Panc1 (cell line): Measurements from ENCODE around the gene CLDN7. TPM values are rescaled to one million over a fixed set of nuclear protein-coding genes. Genes with fewer than 3 reads are reported as not detected.
A peak's percentile ranks its signal among the peaks of the same experiment; 100 is the strongest.

ENCODE experiments used
- ATAC-seq: fragments of 200-7000 bp; cut with Tn5 transposase; 2 replicates; pipeline ENCODE4 v1.9.1; 2020; ENCODE audit warnings: mild to moderate bottlenecking, moderate library complexity
- BruUV-seq: library from RNA; stranded (reverse); fragments of 400-500 nt; replicated peaks from 2 replicates; lab custom pipeline; 2021; lab: Mats Ljungman, UMichigan
- CTCF ChIA-PET: fragments of 300-600 bp; sonication (Branson Sonifier 250); formaldehyde crosslinking; loops from one replicate; lab custom pipeline; 2022; ENCODE audit warnings: antibody characterized with exemption; lab: Charles Lee
- POLR2A ChIA-PET: fragments of 300-600 bp; sonication (Branson Sonifier 250); formaldehyde crosslinking; loops from one replicate; lab custom pipeline; 2022; ENCODE audit warnings: antibody characterized with exemption; lab: Charles Lee
- DNase-seq: peaks from one replicate; pipeline ENCODE4 v3.0.0-alpha.2; 2010; ENCODE audit warnings: low read depth, low spot score
- H3K27ac ChIP-seq: 2 replicates; pipeline ENCODE4 v1.5.1; 2011; ENCODE audit warnings: mild to moderate bottlenecking, low read length, inconsistent platforms
- H3K27me3 ChIP-seq: fragments of 200-500 bp; sonication (Bioruptor generic); 2 replicates; pipeline ENCODE4 v1.6.0; 2014; ENCODE audit warnings: low read length, inconsistent platforms; ENCODE audit not compliant: control insufficient read depth, insufficient read depth
- H3K36me3 ChIP-seq: fragments of 200-500 bp; sonication (Bioruptor generic); 2 replicates; pipeline ENCODE4 v1.5.1; 2014; ENCODE audit warnings: inconsistent platforms, mild to moderate bottlenecking, low read length, moderate library complexity; ENCODE audit not compliant: control insufficient read depth, insufficient read depth
- H3K4me1 ChIP-seq: 2 replicates; pipeline ENCODE4 v1.5.1; 2011; ENCODE audit warnings: inconsistent platforms, mild to moderate bottlenecking, low read length, moderate library complexity; ENCODE audit not compliant: control insufficient read depth, insufficient read depth
- H3K4me3 ChIP-seq, 2 experiments: 2 replicates each; pipeline ENCODE4 v1.5.1; 2011 to 2012; ENCODE audit warnings: low read depth in 2 of 2, low read length in 2 of 2, mild to moderate bottlenecking in 2 of 2, inconsistent platforms in 1 of 2, moderate library complexity in 1 of 2
- H3K9me3 ChIP-seq: fragments of 200-500 bp; sonication (Bioruptor generic); 2 replicates; pipeline ENCODE4 v1.5.1; 2014; ENCODE audit warnings: low read depth, mild to moderate bottlenecking, inconsistent platforms, low read length, moderate library complexity; ENCODE audit not compliant: control insufficient read depth, insufficient read depth
- POLR2AphosphoS5 ChIP-seq: IDR thresholded peaks from 2 replicates; pipeline ENCODE4 v1.6.1; 2012; ENCODE audit warnings: mild to moderate bottlenecking, low read depth, low read length, moderate library complexity
- SIN3A ChIP-seq: IDR thresholded peaks from 2 replicates; pipeline ENCODE4 v1.6.1; 2012; ENCODE audit warnings: low read depth, mild to moderate bottlenecking, low read length, moderate library complexity, borderline replicate concordance; ENCODE audit not compliant: insufficient read depth
- TCF7L2 ChIP-seq: IDR thresholded peaks from 2 replicates; pipeline ENCODE4 v1.6.1; 2011; ENCODE audit warnings: mild to moderate bottlenecking, low read depth, low read length, inconsistent platforms
- in situ Hi-C: cut with HindIII; loops from 2 replicates; pipeline ENCODE4 v1.10.0; 2016; ENCODE audit warnings: low sequenced_read_pairs, low pct_unique_long_range_greater_than_20kb
- intact Hi-C: fragments of 100-400 bp; cut with micrococcal nuclease; formaldehyde crosslinking; loops from one replicate; pipeline ENCODE4 v1.10.0; 2022; ENCODE audit not compliant: unreplicated experiment
- total RNA-seq: library from RNA; stranded (reverse); gene quantifications from one replicate; pipeline ENCODE4 v1.2.1, GENCODE V29; 2021; ENCODE audit not compliant: unreplicated experiment
- TF ChIP-seq, protein P1 (sequence below), 2 experiments: IDR thresholded peaks; 2 replicates each; pipeline ENCODE4 v1.6.1; 2011 to 2012; ENCODE audit warnings: low read depth in 2 of 2, control low read depth in 1 of 2, low read length in 1 of 2, mild to moderate bottlenecking in 1 of 2, moderate library complexity in 1 of 2; ENCODE audit not compliant: insufficient read depth in 1 of 2
- TF ChIP-seq, protein P2 (sequence below): fragments of 450-650 bp; IDR thresholded peaks from 2 replicates; pipeline ENCODE4 v1.5.1; 2017; ENCODE audit warnings: mild to moderate bottlenecking

Gene CLDN7
- total RNA-seq, 1 experiment from 2014 or later, result 43.1 TPM

DNA sequence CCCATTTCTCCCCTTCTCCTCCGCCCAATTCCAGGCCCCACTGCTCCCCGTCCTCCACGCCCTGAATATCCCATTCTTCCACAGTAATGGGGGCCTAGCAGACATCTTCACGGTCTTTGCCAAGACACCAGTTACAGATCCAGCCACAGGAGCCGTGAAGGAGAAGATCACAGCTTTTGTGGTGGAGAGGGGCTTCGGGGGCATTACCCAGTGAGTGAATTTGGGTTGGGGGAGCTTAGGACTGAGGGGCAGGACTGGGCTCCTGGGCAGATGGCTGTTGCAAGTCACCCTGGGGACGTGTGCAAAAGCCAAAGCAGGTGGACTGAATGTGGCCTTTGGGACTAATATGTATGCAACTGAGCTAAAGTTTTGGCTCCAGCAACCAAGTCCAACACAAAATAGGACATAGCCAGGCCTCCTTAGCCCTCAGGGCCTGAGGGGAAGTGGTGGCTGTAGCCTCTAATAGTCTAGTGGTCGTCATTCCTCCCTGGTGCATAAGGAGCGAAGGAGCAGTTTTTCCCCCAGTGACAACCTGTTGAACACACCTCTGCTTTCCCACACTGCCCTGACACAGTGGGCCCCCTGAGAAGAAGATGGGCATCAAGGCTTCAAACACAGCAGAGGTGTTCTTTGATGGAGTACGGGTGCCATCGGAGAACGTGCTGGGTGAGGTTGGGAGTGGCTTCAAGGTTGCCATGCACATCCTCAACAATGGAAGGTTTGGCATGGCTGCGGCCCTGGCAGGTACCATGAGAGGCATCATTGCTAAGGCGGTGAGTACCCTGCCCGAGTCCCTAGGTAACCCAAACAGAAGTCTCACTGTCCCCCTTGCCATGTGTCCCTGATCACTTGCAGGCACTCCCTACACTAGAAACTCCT lies 39.9 kb downstream of the CLDN7 start:
- Histone ChIP-seq H3K36me3 (peaks cover 5% of the 10 kb centered on the region; the same call in 1 of the 2 replicates), H3K27me3 (no peaks in the 10 kb centered on the region), H3K4me3 (no peak overlapping the region), H3K27ac (peak overlapping the region; percentile 95; the same call in 1 of the 2 replicates), H3K9me3 (no peaks in the 10 kb centered on the region), H3K4me1 (peaks cover 65% of the 10 kb centered on the region)
- CTCF ChIA-PET, result interaction anchor here (0.5 kb wide), 2 partner anchors 104 to 410 kb away, joined by 3 to 12 read pairs; no protein-coding TSS in a partner anchor
- POLR2A ChIA-PET, result interaction anchor here (0.5 kb wide), 1 partner anchor 83 kb away, joined by 5 read pairs; no protein-coding TSS in a partner anchor
- TSS peak; percentile 74 for BruUV-seq
- intact Hi-C loops, result no loop called here
- in situ Hi-C loops, result no loop called here
- ATAC-seq, result no peak
- DNase-seq, result no peak
- TF ChIP-seq POLR2AphosphoS5 (peak; percentile 65), SIN3A (peak; percentile 9; the same call in 1 of the 2 replicates), TCF7L2 (no peak)
- TF ChIP-seq, protein P1, sequence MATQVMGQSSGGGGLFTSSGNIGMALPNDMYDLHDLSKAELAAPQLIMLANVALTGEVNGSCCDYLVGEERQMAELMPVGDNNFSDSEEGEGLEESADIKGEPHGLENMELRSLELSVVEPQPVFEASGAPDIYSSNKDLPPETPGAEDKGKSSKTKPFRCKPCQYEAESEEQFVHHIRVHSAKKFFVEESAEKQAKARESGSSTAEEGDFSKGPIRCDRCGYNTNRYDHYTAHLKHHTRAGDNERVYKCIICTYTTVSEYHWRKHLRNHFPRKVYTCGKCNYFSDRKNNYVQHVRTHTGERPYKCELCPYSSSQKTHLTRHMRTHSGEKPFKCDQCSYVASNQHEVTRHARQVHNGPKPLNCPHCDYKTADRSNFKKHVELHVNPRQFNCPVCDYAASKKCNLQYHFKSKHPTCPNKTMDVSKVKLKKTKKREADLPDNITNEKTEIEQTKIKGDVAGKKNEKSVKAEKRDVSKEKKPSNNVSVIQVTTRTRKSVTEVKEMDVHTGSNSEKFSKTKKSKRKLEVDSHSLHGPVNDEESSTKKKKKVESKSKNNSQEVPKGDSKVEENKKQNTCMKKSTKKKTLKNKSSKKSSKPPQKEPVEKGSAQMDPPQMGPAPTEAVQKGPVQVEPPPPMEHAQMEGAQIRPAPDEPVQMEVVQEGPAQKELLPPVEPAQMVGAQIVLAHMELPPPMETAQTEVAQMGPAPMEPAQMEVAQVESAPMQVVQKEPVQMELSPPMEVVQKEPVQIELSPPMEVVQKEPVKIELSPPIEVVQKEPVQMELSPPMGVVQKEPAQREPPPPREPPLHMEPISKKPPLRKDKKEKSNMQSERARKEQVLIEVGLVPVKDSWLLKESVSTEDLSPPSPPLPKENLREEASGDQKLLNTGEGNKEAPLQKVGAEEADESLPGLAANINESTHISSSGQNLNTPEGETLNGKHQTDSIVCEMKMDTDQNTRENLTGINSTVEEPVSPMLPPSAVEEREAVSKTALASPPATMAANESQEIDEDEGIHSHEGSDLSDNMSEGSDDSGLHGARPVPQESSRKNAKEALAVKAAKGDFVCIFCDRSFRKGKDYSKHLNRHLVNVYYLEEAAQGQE (IDR thresholded peaks at IDR 0.05; ENCODE audit: insufficient read depth in 1 of 2, low read depth in 2 of 2, low read length in 1 of 2), result no peak
- TF ChIP-seq, protein P2, sequence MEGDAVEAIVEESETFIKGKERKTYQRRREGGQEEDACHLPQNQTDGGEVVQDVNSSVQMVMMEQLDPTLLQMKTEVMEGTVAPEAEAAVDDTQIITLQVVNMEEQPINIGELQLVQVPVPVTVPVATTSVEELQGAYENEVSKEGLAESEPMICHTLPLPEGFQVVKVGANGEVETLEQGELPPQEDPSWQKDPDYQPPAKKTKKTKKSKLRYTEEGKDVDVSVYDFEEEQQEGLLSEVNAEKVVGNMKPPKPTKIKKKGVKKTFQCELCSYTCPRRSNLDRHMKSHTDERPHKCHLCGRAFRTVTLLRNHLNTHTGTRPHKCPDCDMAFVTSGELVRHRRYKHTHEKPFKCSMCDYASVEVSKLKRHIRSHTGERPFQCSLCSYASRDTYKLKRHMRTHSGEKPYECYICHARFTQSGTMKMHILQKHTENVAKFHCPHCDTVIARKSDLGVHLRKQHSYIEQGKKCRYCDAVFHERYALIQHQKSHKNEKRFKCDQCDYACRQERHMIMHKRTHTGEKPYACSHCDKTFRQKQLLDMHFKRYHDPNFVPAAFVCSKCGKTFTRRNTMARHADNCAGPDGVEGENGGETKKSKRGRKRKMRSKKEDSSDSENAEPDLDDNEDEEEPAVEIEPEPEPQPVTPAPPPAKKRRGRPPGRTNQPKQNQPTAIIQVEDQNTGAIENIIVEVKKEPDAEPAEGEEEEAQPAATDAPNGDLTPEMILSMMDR, result no peak

GRCh38 chr17:7221278-7222092 lies 40.8 kb downstream of the CLDN7 start:
- peak overlapping the region; percentile 95 for H3K27ac ChIP-seq
- TSS peak; percentile 29 for BruUV-seq
- intact Hi-C loops, result no loop called here
- in situ Hi-C loops, result no loop called here
- no peaks in the 10 kb centered on the region for H3K27me3 ChIP-seq
- DNase-seq (no peak), ATAC-seq (no peak)
- H3K9me3 ChIP-seq, result no peaks in the 10 kb centered on the region
- ChIA-PET POLR2A (no interaction called here), CTCF (interaction anchor here (0.5 to 1.2 kb wide), 5 partner anchors 16 to 176 kb away, joined by 3 to 12 read pairs (median 4); no protein-coding TSS in a partner anchor)
- peak; percentile 36; the same call in 1 of the 2 replicates for TF ChIP-seq POLR2AphosphoS5
- TF ChIP-seq SIN3A, result peak; percentile 47; the same call in 1 of the 2 replicates
- TF ChIP-seq TCF7L2, result no peak
- peaks cover 69% of the 10 kb centered on the region for H3K4me1 ChIP-seq
- peak overlapping the region; percentile 73 to 78; a peak in 3 of 4 replicates for H3K4me3 ChIP-seq
- peaks cover 5% of the 10 kb centered on the region; the same call in 1 of the 2 replicates for H3K36me3 ChIP-seq
